Psoas muscle (tissue), 8 donors: ENCODE results near the gene AXIN1. TPM values are rescaled to one million over a fixed set of nuclear protein-coding genes. Genes with fewer than 3 reads are reported as not detected.
A peak's percentile ranks its signal among the peaks of the same experiment; 100 is the strongest.

Experiments used
- ATAC-seq, 4 donors: fragments of 200-7000 bp; cut with Tn5 transposase; one replicate each; pipeline ENCODE4 v1.9.1; 2020; ENCODE audit warnings: moderate library complexity in 3 of 4, mild to moderate bottlenecking in 2 of 4
- DNase-seq, 2 donors: peaks; one replicate each; pipeline ENCODE4 v3.0.0-alpha.2; 2020
- H3K27ac ChIP-seq: fragments of 200-600 bp; one replicate; pipeline ENCODE4 v1.8.0; 2022
- H3K27me3 ChIP-seq, 3 donors: fragments of 200-600 bp in 1 of 3; one replicate each; pipeline versions ENCODE4 v1.6.1 to v1.8.0; 2013 to 2022; ENCODE audit warnings: low read length in 2 of 3, mild to moderate bottlenecking in 2 of 3, moderate library complexity in 1 of 3; ENCODE audit not compliant: insufficient read depth in 3 of 3
- H3K36me3 ChIP-seq, 2 donors: fragments of 200-600 bp in 1 of 2; one replicate each; pipeline versions ENCODE4 v1.6.1 to v1.8.0; 2013 to 2022; ENCODE audit warnings: low read depth in 1 of 2, mild to moderate bottlenecking in 1 of 2, moderate library complexity in 1 of 2; ENCODE audit not compliant: insufficient read depth in 1 of 2
- H3K4me1 ChIP-seq: fragments of 200-600 bp; one replicate; pipeline ENCODE4 v1.8.0; 2022
- H3K4me3 ChIP-seq: fragments of 200-600 bp; one replicate; pipeline ENCODE4 v1.8.0; 2022; ENCODE audit warnings: mild to moderate bottlenecking
- H3K9me3 ChIP-seq: fragments of 200-600 bp; one replicate; pipeline ENCODE4 v1.8.0; 2022
- CTCF ChIP-seq: fragments of 200-600 bp; IDR thresholded peaks from one replicate; pipeline ENCODE4 v1.8.0; 2022; ENCODE audit warnings: antibody characterized with exemption
- WGBS, 3 donors: extraction: QIAGEN DNeasy Blood & Tissue Kit; methylation state at CpG; one replicate each; pipeline versions ENCODE4 v1.1.6 to v1.1.7; 2013; 5-methylcytosine and 5-hydroxymethylcytosine counted together
- intact Hi-C, 2 donors: fragments of 100-400 bp; cut with DNase I; formaldehyde crosslinking; loops; one replicate each; pipeline versions ENCODE4 v1.11.0 to v1.14.2; 2022
- polyA plus RNA-seq, 3 donors: library from polyadenylated mRNA; stranded (reverse); fragments of 200-250 nt; gene quantifications; one replicate each; pipeline ENCODE4 v1.2.3, GENCODE V29; 2013
- total RNA-seq, 4 donors: library from RNA; stranded (reverse); fragmentation: NEBNext Ultra II Directional in 2 of 4; extraction: Animal tissue kit (Norgen Biotek cat#: 25700) in 2 of 4; gene quantifications; one replicate each; pipeline versions ENCODE4 v1.2.1 to v1.2.4, GENCODE V29; 2021 to 2023
- donor health status: healthy with polysubstance abuse.
- donor health status: DM: no; HTN: no; CAD: no; lungs with moderate emphysema.
- donor health status: Bipolar disorder and iron deficiency.
- donor health status: healthy.
- donor health status: DM: yes; HTN: yes; CAD: no.
- donor health status: DM: no; HTN: no; CAD: no.
- donor health status: DM: no; HTN: no; CAD: no.
- donor health status: DM: yes; HTN: yes; CAD: no.

The AXIN1 gene
- total and polyA plus RNA-seq, 7 donors: 12.1 to 32.3 (median 23.2) TPM

GRCh38 chr16:399340-400019, 47.0 kb upstream of the AXIN1 start:
- Histone ChIP-seq H3K36me3 (peaks cover 0 to 3% of the 10 kb centered on the region in 2 donors), H3K9me3 (no peaks in the 10 kb centered on the region), H3K4me1 (peaks cover 21% of the 10 kb centered on the region), H3K4me3 (no peak overlapping the region), H3K27me3 (no peaks in the 10 kb centered on the region), H3K27ac (no peak overlapping the region)
- DNase-seq: no peak
- 76 to 86% (median 78%) methylated on average over 21 to 22 of the region's 22 CpGs for WGBS, 3 donors
- no peak for TF ChIP-seq CTCF
- no peak for ATAC-seq
- intact Hi-C loops: loop anchor here in 1 of 2 donors (5.0 kb wide), 1 partner anchor 128 kb away; the partner anchor contains the start of gene CAPN15

- peaks cover 21% of the 10 kb centered on the region for H3K4me1 ChIP-seq
- H3K27me3 ChIP-seq: no peaks in the 10 kb centered on the region
- peaks cover 0 to 3% of the 10 kb centered on the region in 2 donors for H3K36me3 ChIP-seq
- peak overlapping the region; percentile 72 for H3K27ac ChIP-seq
- H3K9me3 ChIP-seq: no peaks in the 10 kb centered on the region
- DNase-seq: no peak
- TF ChIP-seq CTCF: no peak
- 79 to 85% (median 79%) methylated on average over 21 to 24 of the region's 24 CpGs for WGBS, 3 donors
- intact Hi-C loops: loop anchor here in 1 of 2 donors (5.0 kb wide), 1 partner anchor 129 kb away; the partner anchor contains the start of gene CAPN15
- ATAC-seq: no peak
- H3K4me3 ChIP-seq: no peak overlapping the region
Observed at GRCh38 chr16:398561-399339, 46.2 kb upstream of the AXIN1 start.

- intact Hi-C loops: loop anchor here in 1 of 2 donors (5.0 kb wide), 1 partner anchor 129 kb away; the partner anchor contains the start of gene CAPN15
- no peaks in the 10 kb centered on the region for H3K27me3 ChIP-seq
- H3K9me3 ChIP-seq: no peaks in the 10 kb centered on the region
- peak overlapping the region; percentile 71 for H3K4me3 ChIP-seq
- H3K4me1 ChIP-seq: peaks cover 21% of the 10 kb centered on the region
- H3K36me3 ChIP-seq: peaks cover 0 to 3% of the 10 kb centered on the region in 2 donors
- DNase-seq: peak; percentile 76 to 91
- ATAC-seq: peak; percentile 47 to 68 (median 54)
- peak overlapping the region; percentile 72 for H3K27ac ChIP-seq
- peak; percentile 49 for TF ChIP-seq CTCF
- 15 to 33% (median 17%) methylated on average over 19 to 29 of the region's 29 CpGs for WGBS, 3 donors
Observed at GRCh38 chr16:397736-398332, 45.3 kb upstream of the AXIN1 start.

- H3K27me3 ChIP-seq: no peaks in the 10 kb centered on the region
- H3K36me3 ChIP-seq: peaks cover 0 to 3% of the 10 kb centered on the region in 2 donors
- peak within 1 kb of the TSS; percentile 71 for H3K4me3 ChIP-seq
- no peak for TF ChIP-seq CTCF
- peak within 1 kb of the TSS; percentile 73 for H3K27ac ChIP-seq
- 0 to 1% (median 1%) methylated on average over 27 to 72 of the region's 75 CpGs for WGBS, 3 donors
- intact Hi-C loops: loop anchor here in 1 of 2 donors (5.0 kb wide), 1 partner anchor 130 kb away; the partner anchor contains the start of gene CAPN15
- DNase-seq: no peak
- peaks cover 18% of the 10 kb centered on the region for H3K4me1 ChIP-seq
- H3K9me3 ChIP-seq: no peaks in the 10 kb centered on the region
- ATAC-seq: no peak
Observed at GRCh38 chr16:397135-397661, 44.7 kb upstream of the AXIN1 start, which contains the start of gene NME4. TSS of gene NME4 (plus strand) at chr16:397199. CDS start at chr16:397223, 24 bp downstream.
